ENCODE data around the gene SLC25A3. TPM values are rescaled to one million over a fixed set of nuclear protein-coding genes. Genes with fewer than 3 reads are reported as not detected.
A peak's percentile ranks its signal among the peaks of the same experiment; 100 is the strongest.

The SLC25A3 gene
- total and polyA plus RNA-seq, 2 of the 13 experiments (the other 11 are each of a cell fraction or from before 2014, with no cell fraction given) = 292 to 829 TPM

DNA sequence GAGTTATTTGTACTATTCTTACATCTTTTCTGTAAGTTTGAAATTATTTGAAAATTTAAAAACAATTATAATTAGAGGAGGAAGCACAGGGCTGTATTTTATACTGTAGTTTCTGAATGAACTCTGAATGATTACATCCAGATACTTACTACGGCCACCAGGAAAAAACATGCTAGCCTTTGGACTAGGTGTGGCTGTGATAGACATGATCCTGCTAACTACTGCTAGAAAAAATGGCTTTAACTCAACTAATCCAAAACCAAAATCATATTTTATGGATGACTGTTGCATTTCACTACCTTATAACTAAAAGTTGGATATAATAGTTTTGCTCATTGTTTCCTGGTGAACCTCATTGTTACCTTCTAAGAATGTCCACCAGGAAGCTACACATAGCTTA, 15.1 kb upstream of the SLC25A3 start (continued):
- TF ChIP-seq, protein P1, sequence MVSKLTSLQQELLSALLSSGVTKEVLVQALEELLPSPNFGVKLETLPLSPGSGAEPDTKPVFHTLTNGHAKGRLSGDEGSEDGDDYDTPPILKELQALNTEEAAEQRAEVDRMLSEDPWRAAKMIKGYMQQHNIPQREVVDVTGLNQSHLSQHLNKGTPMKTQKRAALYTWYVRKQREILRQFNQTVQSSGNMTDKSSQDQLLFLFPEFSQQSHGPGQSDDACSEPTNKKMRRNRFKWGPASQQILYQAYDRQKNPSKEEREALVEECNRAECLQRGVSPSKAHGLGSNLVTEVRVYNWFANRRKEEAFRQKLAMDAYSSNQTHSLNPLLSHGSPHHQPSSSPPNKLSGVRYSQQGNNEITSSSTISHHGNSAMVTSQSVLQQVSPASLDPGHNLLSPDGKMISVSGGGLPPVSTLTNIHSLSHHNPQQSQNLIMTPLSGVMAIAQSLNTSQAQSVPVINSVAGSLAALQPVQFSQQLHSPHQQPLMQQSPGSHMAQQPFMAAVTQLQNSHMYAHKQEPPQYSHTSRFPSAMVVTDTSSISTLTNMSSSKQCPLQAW (CRISPR knock-in tag; IDR thresholded peaks at IDR 0.05) = no peak
- TF ChIP-seq, protein P2, sequence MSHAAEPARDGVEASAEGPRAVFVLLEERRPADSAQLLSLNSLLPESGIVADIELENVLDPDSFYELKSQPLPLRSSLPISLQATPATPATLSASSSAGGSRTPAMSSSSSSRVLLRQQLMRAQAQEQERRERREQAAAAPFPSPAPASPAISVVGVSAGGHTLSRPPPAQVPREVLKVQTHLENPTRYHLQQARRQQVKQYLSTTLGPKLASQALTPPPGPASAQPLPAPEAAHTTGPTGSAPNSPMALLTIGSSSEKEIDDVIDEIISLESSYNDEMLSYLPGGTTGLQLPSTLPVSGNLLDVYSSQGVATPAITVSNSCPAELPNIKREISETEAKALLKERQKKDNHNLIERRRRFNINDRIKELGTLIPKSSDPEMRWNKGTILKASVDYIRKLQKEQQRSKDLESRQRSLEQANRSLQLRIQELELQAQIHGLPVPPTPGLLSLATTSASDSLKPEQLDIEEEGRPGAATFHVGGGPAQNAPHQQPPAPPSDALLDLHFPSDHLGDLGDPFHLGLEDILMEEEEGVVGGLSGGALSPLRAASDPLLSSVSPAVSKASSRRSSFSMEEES (CRISPR knock-in tag; IDR thresholded peaks at IDR 0.05) = no peak

DNA sequence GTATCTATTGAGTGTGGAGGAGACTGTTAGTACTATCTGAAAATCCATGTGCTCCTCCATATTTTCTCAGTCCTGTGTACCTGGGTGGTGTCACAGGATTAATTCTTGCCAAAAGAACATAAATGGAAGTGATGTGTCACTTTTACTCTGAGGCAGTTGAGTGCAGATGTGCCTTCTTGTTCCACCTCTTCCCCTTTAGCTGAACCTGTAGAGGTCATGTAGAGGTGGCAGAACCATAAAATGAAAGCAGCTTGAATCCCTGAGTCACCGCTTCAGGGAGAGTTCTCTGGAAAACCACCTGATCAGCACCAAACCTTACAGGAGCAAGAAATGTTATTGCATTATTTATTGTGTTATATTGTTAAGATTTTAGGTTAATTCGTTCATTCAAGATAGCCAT, 14.7 kb upstream of the SLC25A3 start:
- Histone ChIP-seq H4K20me1 (ENCODE audit: insufficient read depth, low read length) (no peaks in the 10 kb centered on the region), H3K9ac (ENCODE audit: insufficient read depth, low read depth, low read length) (0 out of 2 replicates have a peak overlapping the region, but pooled peaks have one; percentile 19), H3K27ac (ENCODE audit: extremely low read length, insufficient read depth, low read length) (no peak overlapping the region), H2AFZ (ENCODE audit: low read length) (peak overlapping the region; percentile 34), H3K27me3 (ENCODE audit: control insufficient read depth in 1 of 2, insufficient read depth in 2 of 2, low read length in 2 of 2) (no peaks in the 10 kb centered on the region), H3K4me2 (ENCODE audit: low read depth, low read length) (peak overlapping the region; percentile 55), H3K9me3 (ENCODE audit: low read length) (no peaks in the 10 kb centered on the region), H3K36me3 (replicated peaks in 1 of 2; ENCODE audit: control insufficient read depth in 1 of 2, insufficient read depth in 2 of 2, low read length in 2 of 2) (no peaks in the 10 kb centered on the region), H3K79me2 (ENCODE audit: insufficient read depth, low read length) (no peaks in the 10 kb centered on the region), H3K4me1 (ENCODE audit: insufficient read depth, low read length) (peaks cover 34% of the 10 kb centered on the region), H3K4me3 (replicated peaks in 1 of 3; ENCODE audit: insufficient read depth in 1 of 3, low read depth in 2 of 3, low read length in 3 of 3) (peak overlapping the region in 1 of 3 experiments; percentile 19; a peak in 1 of 6 replicates)
- FAIRE-seq = no peak
- peak; percentile 42 for ATAC-seq
- WGBS (ENCODE audit: low lambda C conversion rate) = 15% methylated on average over 2 of the region's 2 CpGs
- intact Hi-C loops (cut with micrococcal nuclease; ENCODE audit: unreplicated experiment) = loop anchor here (1.0 kb wide), 1 partner anchor 12 kb away; no protein-coding TSS in a partner anchor
- BruUV-seq (replicated peaks) = no TSS peak
- ChIA-PET POLR2A (interaction anchor here (1.0 to 1.9 kb wide), 2 partner anchors 12 to 14 kb away, joined by 4 to 6 read pairs; partner anchors contain the start of gene SLC25A3), CTCF (ENCODE audit: low intra/inter-chr PET ratio, low total read pairs) (no interaction called here)
- DNase-seq (ENCODE audit: low spot score) = no peak
- TF ChIP-seq, protein P3, sequence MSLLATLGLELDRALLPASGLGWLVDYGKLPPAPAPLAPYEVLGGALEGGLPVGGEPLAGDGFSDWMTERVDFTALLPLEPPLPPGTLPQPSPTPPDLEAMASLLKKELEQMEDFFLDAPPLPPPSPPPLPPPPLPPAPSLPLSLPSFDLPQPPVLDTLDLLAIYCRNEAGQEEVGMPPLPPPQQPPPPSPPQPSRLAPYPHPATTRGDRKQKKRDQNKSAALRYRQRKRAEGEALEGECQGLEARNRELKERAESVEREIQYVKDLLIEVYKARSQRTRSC (CRISPR knock-in tag; IDR thresholded peaks at IDR 0.05; ENCODE audit: low read depth) = no peak
- no peak for TF ChIP-seq RFXAP (CRISPR knock-in tag; IDR thresholded peaks at IDR 0.05; ENCODE audit: borderline replicate concordance)
- TF ChIP-seq ZBTB20 (CRISPR knock-in tag; IDR thresholded peaks at IDR 0.05; ENCODE audit: borderline replicate concordance, low read depth) = no peak
- peak; percentile 34; the same call in 1 of the 2 replicates for TF ChIP-seq NFE2 (CRISPR knock-in tag; IDR thresholded peaks at IDR 0.05)
- no peak for TF ChIP-seq GLI4 (CRISPR knock-in tag; IDR thresholded peaks at IDR 0.05; ENCODE audit: borderline replicate concordance)
- no peak for TF ChIP-seq CBFB (CRISPR knock-in tag; IDR thresholded peaks at IDR 0.05)
- TF ChIP-seq RARA (CRISPR knock-in tag; IDR thresholded peaks at IDR 0.05) = peak; percentile 70
- TF ChIP-seq MTF2 (CRISPR knock-in tag; IDR thresholded peaks at IDR 0.05; ENCODE audit: borderline replicate concordance) = no peak
- TF ChIP-seq, protein P4, sequence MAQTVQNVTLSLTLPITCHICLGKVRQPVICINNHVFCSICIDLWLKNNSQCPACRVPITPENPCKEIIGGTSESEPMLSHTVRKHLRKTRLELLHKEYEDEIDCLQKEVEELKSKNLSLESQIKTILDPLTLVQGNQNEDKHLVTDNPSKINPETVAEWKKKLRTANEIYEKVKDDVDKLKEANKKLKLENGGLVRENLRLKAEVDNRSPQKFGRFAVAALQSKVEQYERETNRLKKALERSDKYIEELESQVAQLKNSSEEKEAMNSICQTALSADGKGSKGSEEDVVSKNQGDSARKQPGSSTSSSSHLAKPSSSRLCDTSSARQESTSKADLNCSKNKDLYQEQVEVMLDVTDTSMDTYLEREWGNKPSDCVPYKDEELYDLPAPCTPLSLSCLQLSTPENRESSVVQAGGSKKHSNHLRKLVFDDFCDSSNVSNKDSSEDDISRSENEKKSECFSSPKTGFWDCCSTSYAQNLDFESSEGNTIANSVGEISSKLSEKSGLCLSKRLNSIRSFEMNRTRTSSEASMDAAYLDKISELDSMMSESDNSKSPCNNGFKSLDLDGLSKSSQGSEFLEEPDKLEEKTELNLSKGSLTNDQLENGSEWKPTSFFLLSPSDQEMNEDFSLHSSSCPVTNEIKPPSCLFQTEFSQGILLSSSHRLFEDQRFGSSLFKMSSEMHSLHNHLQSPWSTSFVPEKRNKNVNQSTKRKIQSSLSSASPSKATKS (CRISPR knock-in tag; IDR thresholded peaks at IDR 0.05) = no peak
- in situ Hi-C loops (cut with HindIII; ENCODE audit: extremely low pct_ligation_motif_present, low pct_unique_long_range_greater_than_20kb) = no loop called here

Measured in HepG2 (cell line).